Muscle of back (tissue), 11 donors: ENCODE data around the gene ASTN2. TPM values are rescaled to one million over a fixed set of nuclear protein-coding genes. Genes with fewer than 3 reads are reported as not detected.

Experiments used
- DNase-seq, 3 donors: peaks; one replicate each; pipeline versions ENCODE4 v3.0.0 to v3.0.0-alpha.2; 2013
- polyA plus RNA-seq, 10 donors: library from polyadenylated mRNA; unstranded; fragments of 120-200 nt; gene quantifications; one replicate each; pipeline ENCODE4 v1.2.1, GENCODE V29; 2013; ENCODE audit not compliant: insufficient read length in 10 of 10

ASTN2 gene
- polyA plus RNA-seq, 10 donors, result 5.0 to 15.1 (median 6.6) TPM

DNA sequence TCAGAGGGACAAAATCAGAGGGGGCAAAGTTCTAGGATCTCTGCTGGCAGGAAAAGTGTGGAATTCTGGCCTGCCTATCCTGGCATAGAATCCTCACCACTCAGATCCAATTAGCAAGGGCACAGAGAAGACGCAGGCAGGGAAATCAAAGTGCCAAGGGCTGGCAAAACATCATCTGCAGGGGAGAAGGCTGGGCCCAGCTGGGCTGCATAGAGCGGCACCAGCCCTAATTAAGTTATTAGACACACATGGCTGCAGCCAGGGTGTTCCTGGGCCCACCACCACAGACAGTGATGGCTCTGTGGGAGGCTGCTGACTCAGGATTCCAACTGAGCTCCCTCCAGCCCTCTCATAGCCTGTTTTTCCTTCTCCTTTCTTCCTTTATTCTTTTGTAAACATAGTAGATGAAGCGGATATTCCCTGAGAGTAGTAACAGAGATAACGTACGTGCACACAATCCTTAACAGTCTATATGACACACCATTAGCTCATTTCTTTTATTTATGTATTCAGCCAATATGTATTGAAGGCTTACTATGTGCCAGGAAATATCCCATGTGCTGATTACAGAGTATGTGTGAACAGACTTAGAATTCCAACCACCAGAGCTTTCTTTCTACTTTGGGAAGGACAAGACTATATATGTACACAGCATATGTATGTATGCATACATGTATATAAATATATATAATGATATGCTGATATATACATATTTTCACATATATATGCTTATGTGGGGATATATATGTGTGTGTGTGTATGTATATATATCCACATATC is 236.1 kb downstream of the ASTN2 start:
- peak in 2 of 3 donors; percentile 4 to 7 for DNase-seq

DNA sequence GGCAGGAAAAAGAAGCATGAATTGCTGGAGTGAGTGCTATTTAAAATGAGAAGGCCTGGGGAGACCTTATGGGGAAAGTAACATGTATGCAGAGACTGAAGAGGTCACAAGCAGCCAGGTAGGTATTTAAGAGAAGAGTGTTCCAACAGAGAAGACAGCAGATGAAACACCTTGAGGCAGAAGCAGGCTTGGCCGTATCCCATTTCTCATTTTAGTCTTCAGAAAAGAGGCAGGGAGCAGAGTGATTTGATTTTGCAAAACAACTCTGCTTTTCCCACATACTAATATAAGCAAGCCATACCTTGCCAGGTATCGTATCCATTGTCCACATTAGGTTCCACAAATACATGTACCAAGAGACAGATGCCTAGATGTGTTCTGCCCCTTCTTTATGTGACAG is 244.3 kb downstream of the ASTN2 start:
- no peak for DNase-seq

DNA sequence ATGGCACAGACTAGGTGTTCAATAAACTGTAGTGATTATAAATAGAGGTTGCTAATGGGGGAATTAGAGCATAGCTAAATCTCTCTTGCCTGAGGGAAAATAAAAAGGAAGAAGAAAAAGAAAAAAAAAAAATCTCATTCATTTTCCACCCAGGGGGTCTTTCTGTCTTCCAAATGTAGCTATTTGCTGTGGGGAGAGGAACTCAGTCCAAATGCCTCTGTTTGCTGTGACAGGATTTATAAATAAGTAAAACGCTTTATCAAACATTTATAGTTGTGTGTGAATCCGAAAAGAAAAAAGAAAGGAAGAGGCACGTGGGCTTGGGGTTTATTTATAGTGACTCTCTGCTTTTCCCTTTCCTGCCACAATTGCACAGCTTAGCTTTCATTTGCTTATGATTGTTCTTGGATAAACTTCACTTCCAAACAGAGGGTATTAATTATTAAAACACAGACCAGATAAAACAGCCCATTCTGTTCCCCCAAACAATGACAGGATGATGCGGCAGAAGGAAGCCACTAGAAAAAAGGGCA is 245.7 kb downstream of the ASTN2 start:
- no peak for DNase-seq

DNA sequence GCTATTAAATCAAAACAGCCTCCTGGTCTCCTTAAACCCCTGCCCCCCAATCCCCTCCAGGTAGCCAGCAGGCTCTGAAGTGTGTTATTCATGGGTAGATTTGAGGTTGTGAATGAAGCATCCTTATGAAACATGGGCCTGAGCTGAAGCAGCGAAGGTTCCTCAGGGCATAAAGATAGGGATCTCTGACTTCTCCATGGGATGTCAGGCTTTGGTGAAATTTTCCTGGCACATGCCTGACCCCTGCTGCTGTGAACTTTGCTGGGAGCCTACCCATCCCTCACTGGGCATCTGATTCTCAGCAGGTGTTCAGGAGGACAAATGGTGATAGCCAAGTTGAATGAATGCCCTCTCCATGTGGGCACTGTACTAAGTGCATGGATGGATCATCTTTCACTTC is 250.3 kb downstream of the ASTN2 start:
- no peak for DNase-seq

DNA sequence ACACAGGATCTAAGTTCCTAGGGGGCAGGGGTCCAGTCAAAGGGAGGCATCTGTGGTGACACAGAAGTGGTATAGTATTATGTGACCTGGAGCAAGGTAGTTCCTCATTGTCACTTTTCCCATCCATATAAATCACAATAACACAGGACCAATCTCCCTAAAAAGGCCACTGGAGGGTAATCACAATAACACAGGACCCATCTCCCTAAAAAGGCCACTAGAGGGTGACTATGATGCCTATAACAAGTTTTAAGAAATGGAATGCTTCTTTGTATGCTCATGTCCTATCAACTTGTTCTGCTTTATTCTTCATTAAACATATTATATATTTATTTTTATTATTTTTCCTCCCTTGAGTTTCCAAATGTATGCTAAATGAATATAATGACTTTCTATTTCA is 254.6 kb downstream of the ASTN2 start:
- no peak for DNase-seq

DNA sequence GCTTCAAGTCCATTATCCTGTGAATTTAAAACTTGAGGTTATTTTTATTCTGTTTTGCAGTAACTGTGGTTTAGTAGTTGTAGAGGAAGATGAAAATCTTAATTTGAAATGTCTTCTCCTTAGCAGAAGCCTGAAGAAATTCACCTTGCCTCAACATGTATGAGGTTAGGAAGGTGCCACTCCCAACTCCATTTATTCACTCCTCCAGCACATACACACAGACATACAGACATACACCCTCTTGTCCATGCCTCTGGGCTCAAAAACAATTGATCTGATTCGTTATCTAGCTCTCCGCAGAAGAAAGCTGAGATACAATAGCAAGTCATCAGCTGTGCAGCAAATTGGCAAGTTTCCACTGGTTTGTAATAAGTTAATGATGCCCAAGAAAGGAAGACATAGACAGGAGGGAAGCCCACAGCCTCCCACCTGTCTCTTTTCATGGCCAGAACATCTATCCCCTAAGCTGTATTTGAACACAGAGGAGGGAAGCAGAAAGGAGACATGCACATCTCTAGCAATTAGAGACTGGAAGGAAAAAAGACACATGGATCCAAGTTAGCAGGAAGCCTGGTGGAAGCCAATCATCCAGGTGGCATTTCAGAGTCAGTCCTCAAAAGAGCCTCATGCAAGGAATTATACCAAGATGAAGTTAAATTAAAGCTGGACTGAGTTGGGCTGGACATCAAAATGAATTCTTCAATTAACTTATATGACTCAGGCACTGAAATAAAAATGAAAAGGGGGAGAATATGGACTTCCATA is 257.9 kb downstream of the ASTN2 start:
- DNase-seq, result no peak

DNA sequence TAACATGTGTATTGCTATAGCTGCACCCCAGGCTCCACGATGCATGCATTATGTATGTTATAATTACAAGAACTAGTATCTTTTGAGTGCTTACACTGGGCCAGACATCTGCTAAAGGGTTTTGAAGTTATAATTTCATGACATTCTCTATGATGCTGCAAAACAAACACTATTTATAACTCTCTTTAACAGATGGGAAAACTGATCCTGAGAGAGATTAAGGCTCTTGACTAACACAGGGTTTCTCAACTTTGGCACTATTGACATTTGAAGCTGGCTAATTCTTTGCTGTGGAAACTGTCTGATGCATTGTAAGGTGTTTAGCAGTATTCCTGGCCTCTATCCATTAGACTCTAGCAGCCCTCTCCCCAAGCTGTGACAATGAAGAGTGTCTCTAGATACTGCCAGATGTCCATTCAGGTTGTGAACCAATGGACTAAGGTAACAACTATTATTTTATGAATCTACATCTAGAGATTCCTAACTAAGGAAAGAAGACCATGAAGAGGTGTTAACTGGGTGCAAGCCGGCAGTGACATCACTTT is 258.6 kb downstream of the ASTN2 start:
- no peak for DNase-seq

DNA sequence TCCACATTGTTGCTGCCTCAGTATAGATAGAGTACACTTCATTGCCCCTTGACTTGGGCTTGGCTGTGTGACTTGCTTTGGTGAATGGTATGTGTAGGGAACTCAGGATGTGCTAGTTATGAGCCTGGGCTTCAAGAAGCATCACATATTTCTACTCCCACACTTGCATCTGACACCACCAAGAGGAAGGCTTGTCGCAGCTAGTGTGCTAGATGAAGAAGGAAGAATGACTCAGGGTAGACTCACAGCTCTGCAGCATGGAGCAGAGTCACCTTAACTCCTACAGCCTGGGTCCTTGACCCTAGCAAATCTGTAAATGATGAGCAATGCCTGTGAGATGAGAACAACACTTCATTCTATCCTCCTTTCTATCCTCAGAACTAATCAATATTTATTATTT is 261.8 kb downstream of the ASTN2 start:
- DNase-seq, result no peak

DNA sequence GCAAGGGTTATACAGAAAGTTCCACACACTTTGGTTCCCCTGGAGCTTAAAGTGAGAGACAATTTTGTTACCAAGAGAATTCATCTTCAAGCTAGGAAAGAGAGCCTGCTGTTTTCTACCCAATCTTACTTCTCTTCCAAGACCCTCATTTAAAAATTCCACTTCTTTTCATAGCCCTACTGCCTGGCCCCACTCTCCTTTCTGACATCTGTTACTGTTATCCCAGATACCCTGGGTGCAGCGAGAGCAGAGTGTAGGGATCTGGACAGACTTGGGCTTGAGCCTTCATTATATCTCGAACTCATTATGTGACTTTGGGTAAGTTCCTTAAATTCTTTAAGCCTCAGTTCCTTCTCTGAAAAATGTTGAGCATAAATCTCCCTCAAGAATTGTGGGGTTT is 263.1 kb downstream of the ASTN2 start:
- DNase-seq, result no peak

DNA sequence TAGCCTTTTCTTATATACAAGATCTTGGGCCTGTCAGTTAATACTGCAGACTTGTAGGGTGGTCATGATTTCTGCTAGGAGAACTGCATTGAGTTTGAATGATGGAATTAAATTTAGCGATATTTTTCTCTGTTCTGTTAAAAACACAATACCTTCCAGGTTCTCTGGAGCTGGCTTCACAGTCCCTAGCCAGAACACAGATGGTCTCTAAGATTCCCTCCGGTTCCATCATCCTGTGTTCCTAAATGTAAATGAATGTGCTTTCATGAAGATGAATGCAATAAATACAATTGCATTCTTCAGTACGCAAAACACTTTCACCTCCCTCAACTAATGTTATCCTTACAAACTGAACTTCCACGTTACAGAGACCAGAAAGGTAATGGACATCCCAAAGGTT is 264.9 kb downstream of the ASTN2 start:
- DNase-seq, result no peak

DNA sequence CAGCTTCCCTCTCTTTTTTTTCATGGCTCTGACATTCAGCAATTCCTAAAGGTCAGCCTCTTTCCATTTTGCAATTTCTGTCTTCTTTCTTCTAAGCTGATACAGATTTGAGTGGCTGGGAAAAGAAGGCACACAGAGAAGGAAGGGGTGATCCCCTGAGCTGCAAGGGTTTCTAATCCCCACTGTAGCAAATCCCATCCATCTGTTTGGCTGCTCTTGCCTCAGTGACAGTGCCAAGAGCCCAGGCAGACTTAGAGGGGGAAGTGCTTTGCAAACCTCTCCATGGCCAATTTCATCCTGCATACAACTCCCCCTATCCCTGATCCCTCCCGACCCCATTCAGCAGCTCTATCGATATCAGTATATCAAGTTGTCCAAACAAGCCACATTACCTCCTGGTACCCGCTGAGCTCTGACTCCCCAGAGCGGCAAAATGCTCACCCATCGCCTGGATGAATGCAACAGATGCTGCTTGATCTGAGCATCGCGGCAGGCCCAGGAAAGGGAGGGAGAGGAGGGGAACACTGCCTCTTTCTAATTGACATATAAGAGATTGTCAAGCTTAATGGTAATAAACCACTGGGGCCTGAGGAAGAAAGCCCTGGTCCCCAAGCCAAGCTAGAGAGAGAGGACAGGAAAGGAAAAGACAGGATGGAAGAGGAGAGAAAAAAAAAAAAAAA is 268.9 kb downstream of the ASTN2 start:
- DNase-seq, result peak; percentile 6 to 21 (median 8)

DNA sequence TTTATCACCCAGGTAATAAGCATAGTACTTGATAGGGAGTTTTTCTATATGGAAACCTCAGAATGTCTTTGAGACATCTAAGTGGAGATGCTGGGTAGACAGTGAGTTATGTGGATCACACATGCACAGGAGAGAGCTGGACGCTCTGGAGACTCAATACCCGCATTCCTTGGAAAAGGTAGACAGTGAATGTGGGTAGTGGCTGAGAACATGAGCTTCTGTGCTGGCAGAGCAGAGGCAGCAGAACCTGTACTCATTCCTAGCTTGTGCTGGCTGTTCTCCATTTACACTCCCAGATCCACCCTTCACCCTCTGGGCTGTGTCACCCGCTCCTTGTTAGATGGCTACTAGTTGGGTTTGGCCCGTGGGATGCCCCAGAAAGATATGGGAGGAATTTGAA is 269.8 kb downstream of the ASTN2 start:
- DNase-seq, result no peak

DNA sequence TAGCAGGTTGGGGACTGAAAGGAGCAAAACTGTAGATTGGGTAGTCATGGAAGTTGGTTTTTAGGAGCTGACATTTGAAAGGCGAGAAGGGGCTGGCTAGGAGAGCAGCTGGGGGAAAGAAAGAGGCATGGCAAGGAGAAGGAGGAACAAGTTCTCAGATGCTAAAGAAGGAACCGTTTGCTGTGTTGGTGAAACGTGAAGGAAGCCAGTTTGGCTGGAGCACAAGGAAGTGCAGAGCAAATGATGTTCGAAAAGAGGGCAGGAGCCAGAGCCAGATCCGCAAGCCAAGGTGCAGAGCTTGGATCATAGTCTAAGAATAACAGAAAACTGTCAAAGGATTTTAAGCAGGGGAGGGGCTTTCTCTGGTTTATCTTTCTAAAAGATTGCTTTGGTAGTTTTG is 276.6 kb downstream of the ASTN2 start:
- no peak for DNase-seq

DNA sequence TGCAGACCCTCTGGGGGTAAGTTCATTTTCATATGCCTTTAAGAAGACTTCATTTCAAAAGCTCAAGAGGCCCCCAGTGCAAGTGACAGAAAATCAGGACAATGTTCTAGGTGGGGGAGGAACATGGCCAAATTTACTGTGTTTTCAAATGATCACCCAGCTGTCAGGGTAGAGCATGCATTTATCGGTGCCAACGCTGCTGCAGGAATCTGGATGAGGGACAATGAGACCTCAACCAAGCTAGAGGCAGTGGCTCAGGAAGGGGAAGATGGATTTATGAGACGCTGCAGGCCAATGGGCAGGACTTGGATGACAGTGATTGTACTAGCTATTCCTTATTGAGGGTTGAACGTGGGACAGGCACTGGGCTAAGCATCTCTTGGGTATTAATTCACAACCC is 278.4 kb downstream of the ASTN2 start:
- DNase-seq, result no peak

DNA sequence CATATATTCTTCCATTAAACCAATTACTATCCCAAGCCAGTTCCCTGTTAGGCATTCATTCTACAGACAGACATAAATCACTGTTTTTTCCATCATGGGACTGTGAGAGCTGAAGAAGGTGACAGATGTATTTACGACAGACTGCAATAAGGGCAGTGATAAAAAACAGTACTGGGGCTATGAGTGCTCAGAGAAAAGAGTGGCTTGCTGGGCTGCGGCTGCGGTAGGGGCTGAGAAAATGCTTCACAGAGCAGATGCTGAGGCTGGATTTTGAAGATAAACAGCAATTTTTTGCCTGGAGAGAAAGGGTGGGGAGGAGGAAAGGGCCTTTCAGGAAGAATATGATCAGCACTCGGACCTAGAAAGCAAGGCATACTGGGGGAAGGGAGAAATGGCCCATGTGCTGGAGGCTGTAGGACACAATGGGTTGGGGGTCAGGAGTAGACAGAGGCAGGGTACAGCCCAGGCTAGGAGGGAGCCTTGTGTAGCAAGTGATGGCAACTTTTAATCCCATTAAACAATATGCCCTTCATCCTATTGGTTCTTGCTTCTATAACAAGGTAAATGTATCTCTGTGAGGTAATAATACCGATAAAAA is 279.3 kb downstream of the ASTN2 start:
- DNase-seq, result no peak

DNA sequence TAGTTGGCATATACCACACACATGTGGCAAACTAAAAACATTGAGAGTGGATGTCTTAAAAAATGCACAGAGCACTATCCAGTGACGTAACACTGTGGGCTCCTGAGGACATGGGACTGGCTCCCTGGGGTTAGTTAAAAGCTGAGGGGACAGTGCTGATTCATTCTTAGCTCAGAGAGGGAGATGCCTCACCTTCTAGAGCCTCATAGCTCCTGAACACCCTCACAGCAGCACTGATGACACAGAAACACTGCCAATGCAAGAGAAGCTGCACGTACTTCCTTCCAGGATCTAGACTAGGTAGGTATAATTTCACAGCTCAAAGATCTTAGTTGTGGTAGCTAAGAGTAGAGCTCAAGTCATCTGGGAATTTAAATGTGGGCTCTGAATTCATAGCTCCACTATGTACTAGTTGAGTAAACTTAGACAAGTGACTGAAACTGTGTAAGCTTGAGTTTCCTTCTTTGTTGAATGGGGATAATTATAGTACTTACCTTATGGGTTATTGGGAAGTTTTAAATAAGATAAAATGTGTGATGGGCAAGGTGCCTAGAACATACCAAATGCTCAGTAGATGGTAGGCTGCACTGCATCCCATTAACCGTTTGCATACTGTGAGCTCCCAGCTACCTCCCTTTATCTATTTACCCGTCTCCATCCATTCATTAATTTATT is 279.9 kb downstream of the ASTN2 start:
- DNase-seq, result no peak

DNA sequence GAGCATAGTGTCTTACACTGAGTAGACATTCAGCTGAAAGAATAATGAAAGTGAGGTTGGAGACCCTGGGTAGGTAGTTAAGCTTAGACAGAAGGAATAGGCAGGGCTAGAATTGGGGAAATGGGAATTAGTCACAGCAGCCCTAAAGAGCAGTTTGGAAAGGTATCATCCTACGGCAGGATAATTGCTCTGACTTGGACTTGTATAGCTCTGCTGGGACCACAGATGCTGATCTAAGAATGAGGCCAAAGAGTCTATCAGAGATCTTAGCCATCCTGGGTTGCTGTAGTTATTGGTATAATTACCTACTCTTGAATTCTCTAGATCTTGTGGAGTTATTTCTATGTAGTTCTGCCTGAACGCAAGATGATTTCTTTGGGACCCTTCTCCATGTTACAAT is 288.0 kb downstream of the ASTN2 start:
- no peak for DNase-seq

DNA sequence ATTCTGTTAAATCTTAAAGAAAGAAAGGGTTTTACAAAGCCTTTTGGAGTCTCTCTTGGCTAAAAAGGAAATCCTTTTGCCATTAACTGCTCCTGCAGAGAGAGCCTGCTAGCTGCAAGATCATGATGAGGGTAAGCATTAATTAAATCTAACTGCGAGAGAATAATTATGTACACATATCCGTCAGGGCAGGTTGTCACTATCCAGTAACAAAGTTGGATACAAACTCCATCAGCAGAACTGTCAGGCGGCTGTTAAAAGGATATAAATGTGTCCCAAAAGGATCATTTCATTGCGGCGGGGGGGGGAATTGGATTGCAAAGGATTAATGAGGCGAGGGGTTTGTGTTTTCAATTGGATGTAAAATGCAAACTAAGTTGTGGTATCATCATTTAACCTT is 289.3 kb downstream of the ASTN2 start:
- DNase-seq, result no peak

DNA sequence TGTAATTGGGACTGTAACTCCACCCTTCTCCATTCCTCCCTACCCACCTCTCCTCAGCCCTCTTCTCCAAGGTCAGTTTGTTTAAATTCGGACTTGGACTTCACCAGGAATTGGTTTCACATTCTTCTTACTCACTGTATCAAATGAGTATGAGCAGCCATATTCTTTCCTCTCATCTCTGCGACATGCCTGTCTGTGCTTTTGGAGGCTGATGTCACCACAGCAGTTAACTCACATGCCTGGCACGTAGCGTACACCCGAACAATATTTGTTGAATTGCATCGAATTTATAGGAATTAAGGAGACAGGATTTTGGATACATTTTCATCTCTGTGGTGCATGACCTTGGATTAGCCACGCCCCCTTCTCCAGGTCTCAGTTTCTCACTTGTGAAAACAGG is 291.1 kb downstream of the ASTN2 start:
- no peak for DNase-seq

DNA sequence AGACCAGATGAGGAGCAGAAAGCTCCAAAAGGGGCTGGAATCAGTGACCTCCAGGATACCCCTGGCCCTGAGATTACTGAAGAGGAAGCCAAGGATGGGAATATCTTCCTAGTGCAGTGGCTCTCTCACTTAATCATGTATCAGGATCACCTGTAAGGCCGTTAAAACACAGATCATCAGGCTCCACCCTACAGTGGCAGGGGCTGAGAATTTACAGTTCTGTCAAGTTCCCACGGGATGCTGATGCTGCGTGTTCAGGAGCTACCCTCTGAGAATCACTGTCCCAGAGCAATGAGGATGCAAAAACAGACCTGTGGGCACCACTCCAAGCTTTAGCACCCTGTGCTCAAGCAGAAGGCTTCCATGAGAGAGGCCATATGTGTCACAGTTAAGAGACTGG is 291.9 kb downstream of the ASTN2 start:
- DNase-seq, result no peak

DNA sequence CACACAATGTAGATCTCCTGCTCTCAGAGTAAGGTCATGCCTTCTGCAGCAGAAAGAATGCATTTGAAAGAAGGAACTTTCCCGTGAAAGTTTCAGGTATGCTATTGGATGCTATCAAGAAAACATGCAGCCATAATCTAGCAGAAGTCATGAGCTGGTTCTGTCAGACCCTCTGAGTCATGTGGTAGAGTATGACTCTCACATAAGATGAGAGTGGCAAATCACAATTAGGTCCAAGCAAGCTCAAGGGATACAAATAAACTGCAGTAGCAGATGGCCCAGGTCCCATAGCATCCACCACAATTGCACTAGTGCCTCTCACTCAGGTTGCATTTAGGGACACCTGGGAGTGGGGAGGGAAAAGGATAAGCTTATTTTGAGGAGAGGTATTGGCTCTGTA is 292.8 kb downstream of the ASTN2 start:
- DNase-seq, result no peak
